Liver (tissue), 9 donors: ENCODE data around the gene LAMB1. TPM values are rescaled to one million over a fixed set of nuclear protein-coding genes. Genes with fewer than 3 reads are reported as not detected.

ENCODE experiments used
- DNase-seq: peaks from one replicate; pipeline ENCODE4 v3.0.0-alpha.2; 2017; ENCODE audit warnings: low spot score
- H3K27ac ChIP-seq, 2 donors: one replicate each; pipeline ENCODE4 v1.7.0; 2013; ENCODE audit warnings: inconsistent platforms in 2 of 2, low read length in 2 of 2, control low read depth in 1 of 2, low read depth in 1 of 2, mild to moderate bottlenecking in 1 of 2
- H3K27me3 ChIP-seq, 4 donors: one replicate each; pipeline versions ENCODE4 v1.6.1 to v1.7.0; 2013; ENCODE audit warnings: low read length in 3 of 4, inconsistent platforms in 1 of 4, mild to moderate bottlenecking in 1 of 4, moderate library complexity in 1 of 4; ENCODE audit not compliant: control insufficient read depth in 4 of 4, insufficient read depth in 4 of 4
- H3K36me3 ChIP-seq, 4 donors: one replicate each; pipeline versions ENCODE4 v1.6.1 to v1.7.0; 2013; ENCODE audit warnings: low read length in 3 of 4, mild to moderate bottlenecking in 3 of 4, low read depth in 1 of 4, moderate library complexity in 1 of 4; ENCODE audit not compliant: control insufficient read depth in 4 of 4, insufficient read depth in 3 of 4
- H3K4me1 ChIP-seq, 4 donors: one replicate each; pipeline versions ENCODE4 v1.6.1 to v1.7.0; 2013; ENCODE audit warnings: low read length in 3 of 4, mild to moderate bottlenecking in 3 of 4, moderate library complexity in 1 of 4; ENCODE audit not compliant: control insufficient read depth in 4 of 4, insufficient read depth in 4 of 4
- H3K4me3 ChIP-seq, 3 donors: one replicate each; pipeline versions ENCODE4 v1.6.1 to v1.7.0; 2013; ENCODE audit warnings: low read length in 3 of 3, control low read depth in 1 of 3, low read depth in 1 of 3, mild to moderate bottlenecking in 1 of 3
- H3K9ac ChIP-seq, 2 donors: one replicate each; pipeline ENCODE4 v1.7.0; 2013; ENCODE audit warnings: low read length in 2 of 2, mild to moderate bottlenecking in 2 of 2, moderate library complexity in 2 of 2, control low read depth in 1 of 2, low read depth in 1 of 2
- H3K9me3 ChIP-seq, 4 donors: one replicate each; pipeline versions ENCODE4 v1.6.1 to v1.7.0; 2013; ENCODE audit warnings: low read length in 3 of 4; ENCODE audit not compliant: control insufficient read depth in 4 of 4
- ATF3 ChIP-seq: IDR thresholded peaks from 2 replicates; pipeline ENCODE4 v1.6.1; 2016; ENCODE audit warnings: antibody characterized with exemption
- CTCF ChIP-seq: fragments of 150-350 bp; IDR thresholded peaks from 2 replicates; pipeline ENCODE4 v1.5.1; 2017; ENCODE audit warnings: improper control_type of control experiment, low read depth, low read length; ENCODE audit not compliant: missing input control
- EGR1 ChIP-seq, 2 donors: IDR thresholded peaks; 2 replicates each; pipeline ENCODE4 v1.6.1; 2016 to 2018; ENCODE audit warnings: antibody characterized with exemption in 2 of 2, low read depth in 2 of 2
- FOXA1 ChIP-seq: IDR thresholded peaks from 2 replicates; pipeline ENCODE4 v1.6.1; 2016; ENCODE audit warnings: antibody characterized with exemption
- FOXA2 ChIP-seq: IDR thresholded peaks from 2 replicates; pipeline ENCODE4 v1.6.1; 2016; ENCODE audit warnings: antibody characterized with exemption
- GABPA ChIP-seq, 2 donors: IDR thresholded peaks in 1 of 2; conservative IDR thresholded peaks in 1 of 2; 2 replicates each; pipeline ENCODE4 v1.6.1; 2016; ENCODE audit warnings: antibody characterized with exemption in 2 of 2, mild to moderate bottlenecking in 1 of 2, moderate library complexity in 1 of 2
- HNF4A ChIP-seq, 2 donors: conservative IDR thresholded peaks; 2 replicates each; pipeline ENCODE4 v1.6.1; 2016; ENCODE audit warnings: antibody characterized with exemption in 2 of 2, mild to moderate bottlenecking in 2 of 2
- HNF4G ChIP-seq: IDR thresholded peaks from 2 replicates; pipeline ENCODE4 v1.6.1; 2016; ENCODE audit warnings: antibody characterized with exemption
- JUND ChIP-seq, 2 donors: IDR thresholded peaks; 2 replicates each; pipeline ENCODE4 v1.6.1; 2016; ENCODE audit warnings: antibody characterized with exemption in 2 of 2
- NR2F2 ChIP-seq: IDR thresholded peaks from 2 replicates; pipeline ENCODE4 v1.6.1; 2016; ENCODE audit warnings: antibody characterized with exemption
- RAD21 ChIP-seq, 2 donors: IDR thresholded peaks; 2 replicates each; pipeline ENCODE4 v1.6.1; 2016; ENCODE audit warnings: antibody characterized with exemption in 2 of 2, mild to moderate bottlenecking in 2 of 2
- RXRA ChIP-seq, 2 donors: IDR thresholded peaks; 2 replicates each; pipeline ENCODE4 v1.6.1; 2017 to 2018; ENCODE audit warnings: antibody characterized with exemption in 2 of 2, mild to moderate bottlenecking in 1 of 2
- SP1 ChIP-seq: IDR thresholded peaks from 2 replicates; pipeline ENCODE4 v1.6.1; 2018; ENCODE audit warnings: antibody characterized with exemption, mild to moderate bottlenecking
- TAF1 ChIP-seq: conservative IDR thresholded peaks from 2 replicates; pipeline ENCODE4 v1.6.1; 2016; ENCODE audit warnings: antibody characterized with exemption, mild to moderate bottlenecking
- YY1 ChIP-seq: IDR thresholded peaks from 2 replicates; pipeline ENCODE4 v1.6.1; 2016; ENCODE audit warnings: antibody characterized with exemption, mild to moderate bottlenecking
- WGBS: extraction: QIAGEN DNeasy Blood & Tissue Kit; methylation state at CpG from one replicate; pipeline ENCODE4 v1.1.7; 2013; 5-methylcytosine and 5-hydroxymethylcytosine counted together
- polyA plus RNA-seq, 2 donors: library from polyadenylated mRNA; stranded (reverse) in 1 of 2; unstranded in 1 of 2; fragments of 200-250 nt in 1 of 2; fragments of >200 nt in 1 of 2; fragmentation: Nextera tagmentation in 1 of 2; extraction: Ambion mirVana in 1 of 2; gene quantifications; one replicate each; pipeline versions ENCODE4 v1.2.1 to v1.2.3, GENCODE V29; 2013 to 2015
- total RNA-seq, 2 donors: library from RNA; depleted of rRNA; stranded (reverse); fragments of >200 nt; gene quantifications; one replicate each; pipeline ENCODE4 v1.2.3, GENCODE V29; 2014
- TF ChIP-seq, protein P1 (sequence below): IDR thresholded peaks from 2 replicates; pipeline ENCODE4 v1.6.1; 2016; ENCODE audit warnings: antibody characterized with exemption, mild to moderate bottlenecking
- TF ChIP-seq, protein P2 (sequence below): IDR thresholded peaks from 2 replicates; pipeline ENCODE4 v1.6.1; 2016; ENCODE audit warnings: antibody characterized with exemption
- TF ChIP-seq, protein P3 (sequence below): IDR thresholded peaks from 2 replicates; pipeline ENCODE4 v1.6.1; 2016; ENCODE audit warnings: antibody characterized with exemption
- donor health status: healthy.
- donor health status: healthy.
- donor health status: healthy.
- donor health status: healthy.
- donor health status: healthy.

The LAMB1 gene
- total and polyA plus RNA-seq, 4 donors: 12.6 to 63.1 (median 25.8) TPM

DNA sequence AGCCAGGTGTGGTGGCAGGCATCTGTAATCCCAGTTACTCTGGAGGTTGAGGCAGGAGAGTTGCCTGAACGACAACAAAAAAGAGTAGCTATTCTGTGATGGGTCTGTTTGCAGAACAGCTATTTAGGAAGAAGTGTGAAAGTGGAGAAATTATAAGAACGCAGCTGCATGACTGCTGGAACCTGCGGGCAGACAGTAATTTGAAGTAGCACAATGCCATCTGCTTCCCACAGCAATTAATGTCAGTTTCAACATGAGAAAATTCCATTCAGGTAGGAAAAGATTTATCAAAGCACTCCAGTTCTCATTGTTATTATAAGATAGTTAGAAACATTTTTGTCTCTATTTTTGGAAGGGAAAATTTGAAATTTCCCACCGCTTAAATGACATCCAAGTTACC is 21.5 kb downstream of the LAMB1 start:
- no peaks in the 10 kb centered on the region for H3K36me3 ChIP-seq
- no peak overlapping the region for H3K27ac ChIP-seq
- WGBS: 90% methylated on average over 4 of the region's 4 CpGs
- H3K9me3 ChIP-seq: no peaks in the 10 kb centered on the region
- no peak overlapping the region for H3K4me3 ChIP-seq
- H3K4me1 ChIP-seq: no peaks in the 10 kb centered on the region
- no peak overlapping the region for H3K9ac ChIP-seq
- DNase-seq: no peak
- TF ChIP-seq HNF4A (conservative IDR thresholded peaks at IDR 0.05) (no peak), YY1 (no peak), HNF4G (no peak), FOXA1 (no peak), TAF1 (no peak), ATF3 (no peak), GABPA (IDR thresholded peaks at IDR 0.05 in 1 of 2, conservative IDR thresholded peaks at IDR 0.05 in 1 of 2) (no peak), FOXA2 (no peak), JUND (IDR thresholded peaks at IDR 0.05) (no peak), RAD21 (IDR thresholded peaks at IDR 0.05) (no peak), NR2F2 (no peak), RXRA (IDR thresholded peaks at IDR 0.05) (no peak), SP1 (no peak), EGR1 (IDR thresholded peaks at IDR 0.05; ENCODE audit: low read depth in 2 of 2) (no peak), CTCF (no peak)
- TF ChIP-seq, protein P1, sequence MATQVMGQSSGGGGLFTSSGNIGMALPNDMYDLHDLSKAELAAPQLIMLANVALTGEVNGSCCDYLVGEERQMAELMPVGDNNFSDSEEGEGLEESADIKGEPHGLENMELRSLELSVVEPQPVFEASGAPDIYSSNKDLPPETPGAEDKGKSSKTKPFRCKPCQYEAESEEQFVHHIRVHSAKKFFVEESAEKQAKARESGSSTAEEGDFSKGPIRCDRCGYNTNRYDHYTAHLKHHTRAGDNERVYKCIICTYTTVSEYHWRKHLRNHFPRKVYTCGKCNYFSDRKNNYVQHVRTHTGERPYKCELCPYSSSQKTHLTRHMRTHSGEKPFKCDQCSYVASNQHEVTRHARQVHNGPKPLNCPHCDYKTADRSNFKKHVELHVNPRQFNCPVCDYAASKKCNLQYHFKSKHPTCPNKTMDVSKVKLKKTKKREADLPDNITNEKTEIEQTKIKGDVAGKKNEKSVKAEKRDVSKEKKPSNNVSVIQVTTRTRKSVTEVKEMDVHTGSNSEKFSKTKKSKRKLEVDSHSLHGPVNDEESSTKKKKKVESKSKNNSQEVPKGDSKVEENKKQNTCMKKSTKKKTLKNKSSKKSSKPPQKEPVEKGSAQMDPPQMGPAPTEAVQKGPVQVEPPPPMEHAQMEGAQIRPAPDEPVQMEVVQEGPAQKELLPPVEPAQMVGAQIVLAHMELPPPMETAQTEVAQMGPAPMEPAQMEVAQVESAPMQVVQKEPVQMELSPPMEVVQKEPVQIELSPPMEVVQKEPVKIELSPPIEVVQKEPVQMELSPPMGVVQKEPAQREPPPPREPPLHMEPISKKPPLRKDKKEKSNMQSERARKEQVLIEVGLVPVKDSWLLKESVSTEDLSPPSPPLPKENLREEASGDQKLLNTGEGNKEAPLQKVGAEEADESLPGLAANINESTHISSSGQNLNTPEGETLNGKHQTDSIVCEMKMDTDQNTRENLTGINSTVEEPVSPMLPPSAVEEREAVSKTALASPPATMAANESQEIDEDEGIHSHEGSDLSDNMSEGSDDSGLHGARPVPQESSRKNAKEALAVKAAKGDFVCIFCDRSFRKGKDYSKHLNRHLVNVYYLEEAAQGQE: no peak
- TF ChIP-seq, protein P2, sequence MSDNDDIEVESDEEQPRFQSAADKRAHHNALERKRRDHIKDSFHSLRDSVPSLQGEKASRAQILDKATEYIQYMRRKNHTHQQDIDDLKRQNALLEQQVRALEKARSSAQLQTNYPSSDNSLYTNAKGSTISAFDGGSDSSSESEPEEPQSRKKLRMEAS: no peak
- TF ChIP-seq, protein P3, sequence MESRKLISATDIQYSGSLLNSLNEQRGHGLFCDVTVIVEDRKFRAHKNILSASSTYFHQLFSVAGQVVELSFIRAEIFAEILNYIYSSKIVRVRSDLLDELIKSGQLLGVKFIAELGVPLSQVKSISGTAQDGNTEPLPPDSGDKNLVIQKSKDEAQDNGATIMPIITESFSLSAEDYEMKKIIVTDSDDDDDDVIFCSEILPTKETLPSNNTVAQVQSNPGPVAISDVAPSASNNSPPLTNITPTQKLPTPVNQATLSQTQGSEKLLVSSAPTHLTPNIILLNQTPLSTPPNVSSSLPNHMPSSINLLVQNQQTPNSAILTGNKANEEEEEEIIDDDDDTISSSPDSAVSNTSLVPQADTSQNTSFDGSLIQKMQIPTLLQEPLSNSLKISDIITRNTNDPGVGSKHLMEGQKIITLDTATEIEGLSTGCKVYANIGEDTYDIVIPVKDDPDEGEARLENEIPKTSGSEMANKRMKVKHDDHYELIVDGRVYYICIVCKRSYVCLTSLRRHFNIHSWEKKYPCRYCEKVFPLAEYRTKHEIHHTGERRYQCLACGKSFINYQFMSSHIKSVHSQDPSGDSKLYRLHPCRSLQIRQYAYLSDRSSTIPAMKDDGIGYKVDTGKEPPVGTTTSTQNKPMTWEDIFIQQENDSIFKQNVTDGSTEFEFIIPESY: no peak
- H3K27me3 ChIP-seq: no peaks in the 10 kb centered on the region
